Measurements from ENCODE around the gene OSBPL10. TPM values are rescaled to one million over a fixed set of nuclear protein-coding genes. Genes with fewer than 3 reads are reported as not detected.

OSBPL10 gene
- total and polyA plus RNA-seq, 3 donors from 2014 or later = 113 to 175 (median 160) TPM

- Histone ChIP-seq H3K27ac (no peak overlapping the region), H3K4me1 (peaks cover 11% of the 10 kb centered on the region), H3K4me3 (no peak overlapping the region), H3K9me3 (no peaks in the 10 kb centered on the region), H3K36me3 (ENCODE audit: low read depth, missing control alignments) (no peaks in the 10 kb centered on the region), H3K27me3 (no peaks in the 10 kb centered on the region)
- no peak for TF ChIP-seq POLR2A (IDR thresholded peaks at IDR 0.05)
- no peak for TF ChIP-seq CTCF (IDR thresholded peaks at IDR 0.05)
- no peak for DNase-seq
- intact Hi-C loops (cut with DNase I; ENCODE audit: low total_unique reads) = no loop called here
- 55 to 59% methylated on average over 3 of the region's 3 CpGs for WGBS, 2 donors
Observed at GRCh38 chr3:31853580-31853979, 127.5 kb downstream of the OSBPL10 start.

- H3K27ac ChIP-seq = peak overlapping the region in 1 of 2 donors; percentile 18
- no peak overlapping the region for H3K4me3 ChIP-seq
- no peaks in the 10 kb centered on the region for H3K36me3 ChIP-seq (ENCODE audit: low read depth, missing control alignments)
- H3K27me3 ChIP-seq = no peaks in the 10 kb centered on the region
- DNase-seq = no peak
- 69 to 71% methylated on average over 10 of the region's 10 CpGs for WGBS, 2 donors
- H3K9me3 ChIP-seq = no peaks in the 10 kb centered on the region
- peaks cover 18% of the 10 kb centered on the region for H3K4me1 ChIP-seq
- TF ChIP-seq POLR2A (IDR thresholded peaks at IDR 0.05) (no peak), CTCF (IDR thresholded peaks at IDR 0.05) (no peak)
- intact Hi-C loops (cut with DNase I; ENCODE audit: low total_unique reads) = no loop called here
Observed at GRCh38 chr3:31851278-31851677, 129.8 kb downstream of the OSBPL10 start.

- TF ChIP-seq CTCF (IDR thresholded peaks at IDR 0.05) = no peak
- TF ChIP-seq POLR2A (IDR thresholded peaks at IDR 0.05) = no peak
- Histone ChIP-seq H3K4me1 (peaks cover 18% of the 10 kb centered on the region), H3K27me3 (no peaks in the 10 kb centered on the region), H3K36me3 (ENCODE audit: low read depth, missing control alignments) (no peaks in the 10 kb centered on the region), H3K4me3 (no peak overlapping the region), H3K9me3 (no peaks in the 10 kb centered on the region), H3K27ac (peak overlapping the region in 1 of 2 donors; percentile 54)
- DNase-seq = peak; percentile 26
- intact Hi-C loops (cut with DNase I; ENCODE audit: low total_unique reads) = no loop called here
Observed at GRCh38 chr3:31848911-31849310, 132.2 kb downstream of the OSBPL10 start.

- intact Hi-C loops (cut with DNase I; ENCODE audit: low total_unique reads) = no loop called here
- no peak for TF ChIP-seq CTCF (IDR thresholded peaks at IDR 0.05)
- TF ChIP-seq POLR2A (IDR thresholded peaks at IDR 0.05) = no peak
- DNase-seq = peak; percentile 36
- peaks cover 18% of the 10 kb centered on the region for H3K4me1 ChIP-seq
- H3K9me3 ChIP-seq = no peaks in the 10 kb centered on the region
- H3K4me3 ChIP-seq = no peak overlapping the region
- 37 to 55% methylated on average over 6 of the region's 6 CpGs for WGBS, 2 donors
- peak overlapping the region; percentile 35 to 54 for H3K27ac ChIP-seq
- no peaks in the 10 kb centered on the region for H3K27me3 ChIP-seq
- H3K36me3 ChIP-seq (ENCODE audit: low read depth, missing control alignments) = no peaks in the 10 kb centered on the region
Observed at GRCh38 chr3:31848163-31848818, 132.8 kb downstream of the OSBPL10 start.

GRCh38 chr3:31847760-31848159 lies 133.3 kb downstream of the OSBPL10 start:
- WGBS, 2 donors = 92% methylated on average over 5 to 6 of the region's 6 CpGs
- TF ChIP-seq POLR2A (IDR thresholded peaks at IDR 0.05) = no peak
- no peak for TF ChIP-seq CTCF (IDR thresholded peaks at IDR 0.05)
- H3K36me3 ChIP-seq (ENCODE audit: low read depth, missing control alignments) = no peaks in the 10 kb centered on the region
- H3K4me3 ChIP-seq = no peak overlapping the region
- intact Hi-C loops (cut with DNase I; ENCODE audit: low total_unique reads) = no loop called here
- H3K9me3 ChIP-seq = no peaks in the 10 kb centered on the region
- no peaks in the 10 kb centered on the region for H3K27me3 ChIP-seq
- no peak for DNase-seq
- peak overlapping the region; percentile 35 to 41 for H3K27ac ChIP-seq
- H3K4me1 ChIP-seq = peaks cover 18% of the 10 kb centered on the region
